ENCODE measurements around the gene SLC12A4. TPM values are rescaled to one million over a fixed set of nuclear protein-coding genes. Genes with fewer than 3 reads are reported as not detected.
A peak's percentile ranks its signal among the peaks of the same experiment; 100 is the strongest.

SLC12A4 gene
- total and polyA plus RNA-seq, 2 experiments from 2014 or later: 19.9 to 53.0 TPM

DNA sequence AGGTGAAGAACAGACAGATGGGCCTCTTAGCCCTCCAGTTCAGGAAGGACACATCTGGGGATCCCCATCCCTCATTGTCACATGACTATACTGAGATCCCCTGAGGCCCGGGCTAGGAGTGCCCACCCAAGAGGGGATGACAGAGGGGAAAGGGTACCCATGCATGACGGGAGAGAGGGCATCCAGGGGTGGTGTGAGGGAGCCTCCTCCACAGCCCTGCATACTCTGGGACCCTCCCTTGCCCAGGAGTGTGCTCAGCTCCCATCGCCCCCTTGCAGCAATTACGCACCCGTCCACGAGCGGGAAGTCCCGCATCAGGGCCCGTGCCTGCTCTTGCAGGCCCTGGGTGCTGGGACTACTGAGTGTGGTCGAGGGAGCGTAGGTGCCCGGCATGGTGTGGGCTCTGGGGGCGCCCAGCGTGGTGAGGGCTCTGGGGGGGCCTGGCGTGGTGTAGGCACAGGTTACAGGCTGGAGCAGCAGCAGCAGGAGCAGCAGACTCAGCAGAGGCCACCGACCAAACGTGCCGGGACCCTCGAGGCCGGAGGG lies 24.3 kb upstream of the SLC12A4 start:
- Mint-ChIP-seq H3K27ac (no peak overlapping the region), H3K9me3 (peaks cover 4% of the 10 kb centered on the region; the same call in 1 of the 3 replicates), H3K4me1 (no peaks in the 10 kb centered on the region), H3K27me3 (ENCODE audit: insufficient read depth, low read depth, poor library complexity) (peaks cover 20% of the 10 kb centered on the region), H3K4me3 (no peak overlapping the region), H3K36me3 (ENCODE audit: low read depth) (no peaks in the 10 kb centered on the region)
- Histone ChIP-seq H3K27me3 (ENCODE audit: insufficient read depth) (peaks cover 3% of the 10 kb centered on the region; the same call in 1 of the 2 replicates), H3K36me3 (ENCODE audit: insufficient read depth) (no peaks in the 10 kb centered on the region), H3K9me2 (ENCODE audit: insufficient read depth) (peaks cover 3% of the 10 kb centered on the region; the same call in 1 of the 2 replicates), H3K4me1 (ENCODE audit: insufficient read depth) (no peaks in the 10 kb centered on the region), H3K4me2 (peak overlapping the region; percentile 66; the same call in 1 of the 2 replicates), H3F3A (replicated peaks; ENCODE audit: low read depth) (no peaks in the 10 kb centered on the region), H3K4me3 (no peak overlapping the region), H4K20me1 (replicated peaks; ENCODE audit: insufficient read depth) (no peaks in the 10 kb centered on the region), H3K79me2 (replicated peaks; ENCODE audit: insufficient read depth) (no peaks in the 10 kb centered on the region), H3K27ac (ENCODE audit: low read depth) (no peak overlapping the region), H2AFZ (peak overlapping the region; percentile 96)
- peak; percentile 24; the same call in 2 of the 3 replicates for ATAC-seq
- TF ChIP-seq, protein P1, sequence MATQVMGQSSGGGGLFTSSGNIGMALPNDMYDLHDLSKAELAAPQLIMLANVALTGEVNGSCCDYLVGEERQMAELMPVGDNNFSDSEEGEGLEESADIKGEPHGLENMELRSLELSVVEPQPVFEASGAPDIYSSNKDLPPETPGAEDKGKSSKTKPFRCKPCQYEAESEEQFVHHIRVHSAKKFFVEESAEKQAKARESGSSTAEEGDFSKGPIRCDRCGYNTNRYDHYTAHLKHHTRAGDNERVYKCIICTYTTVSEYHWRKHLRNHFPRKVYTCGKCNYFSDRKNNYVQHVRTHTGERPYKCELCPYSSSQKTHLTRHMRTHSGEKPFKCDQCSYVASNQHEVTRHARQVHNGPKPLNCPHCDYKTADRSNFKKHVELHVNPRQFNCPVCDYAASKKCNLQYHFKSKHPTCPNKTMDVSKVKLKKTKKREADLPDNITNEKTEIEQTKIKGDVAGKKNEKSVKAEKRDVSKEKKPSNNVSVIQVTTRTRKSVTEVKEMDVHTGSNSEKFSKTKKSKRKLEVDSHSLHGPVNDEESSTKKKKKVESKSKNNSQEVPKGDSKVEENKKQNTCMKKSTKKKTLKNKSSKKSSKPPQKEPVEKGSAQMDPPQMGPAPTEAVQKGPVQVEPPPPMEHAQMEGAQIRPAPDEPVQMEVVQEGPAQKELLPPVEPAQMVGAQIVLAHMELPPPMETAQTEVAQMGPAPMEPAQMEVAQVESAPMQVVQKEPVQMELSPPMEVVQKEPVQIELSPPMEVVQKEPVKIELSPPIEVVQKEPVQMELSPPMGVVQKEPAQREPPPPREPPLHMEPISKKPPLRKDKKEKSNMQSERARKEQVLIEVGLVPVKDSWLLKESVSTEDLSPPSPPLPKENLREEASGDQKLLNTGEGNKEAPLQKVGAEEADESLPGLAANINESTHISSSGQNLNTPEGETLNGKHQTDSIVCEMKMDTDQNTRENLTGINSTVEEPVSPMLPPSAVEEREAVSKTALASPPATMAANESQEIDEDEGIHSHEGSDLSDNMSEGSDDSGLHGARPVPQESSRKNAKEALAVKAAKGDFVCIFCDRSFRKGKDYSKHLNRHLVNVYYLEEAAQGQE (IDR thresholded peaks at IDR 0.05; ENCODE audit: unreplicated experiment): no peak
- TF ChIP-seq JUNB (IDR thresholded peaks at IDR 0.05; ENCODE audit: unreplicated experiment) (no peak), NANOG (IDR thresholded peaks at IDR 0.05; ENCODE audit: borderline replicate concordance) (no peak), STAT1 (IDR thresholded peaks at IDR 0.05; ENCODE audit: unreplicated experiment) (no peak), POLR2AphosphoS5 (IDR thresholded peaks at IDR 0.05; ENCODE audit: low read depth) (no peak), EZH2 (IDR thresholded peaks at IDR 0.05; ENCODE audit: low read depth, unreplicated experiment) (no peak), ZNF114 (CRISPR knock-in tag; IDR thresholded peaks at IDR 0.05) (no peak), ZNF331 (CRISPR knock-in tag; IDR thresholded peaks at IDR 0.05; ENCODE audit: low read depth) (no peak), EZH2phosphoT487 (IDR thresholded peaks at IDR 0.05; ENCODE audit: unreplicated experiment) (no peak), CREB1 (CRISPR knock-in tag; IDR thresholded peaks at IDR 0.05; ENCODE audit: low read depth) (no peak)
- TF ChIP-seq, protein P2, sequence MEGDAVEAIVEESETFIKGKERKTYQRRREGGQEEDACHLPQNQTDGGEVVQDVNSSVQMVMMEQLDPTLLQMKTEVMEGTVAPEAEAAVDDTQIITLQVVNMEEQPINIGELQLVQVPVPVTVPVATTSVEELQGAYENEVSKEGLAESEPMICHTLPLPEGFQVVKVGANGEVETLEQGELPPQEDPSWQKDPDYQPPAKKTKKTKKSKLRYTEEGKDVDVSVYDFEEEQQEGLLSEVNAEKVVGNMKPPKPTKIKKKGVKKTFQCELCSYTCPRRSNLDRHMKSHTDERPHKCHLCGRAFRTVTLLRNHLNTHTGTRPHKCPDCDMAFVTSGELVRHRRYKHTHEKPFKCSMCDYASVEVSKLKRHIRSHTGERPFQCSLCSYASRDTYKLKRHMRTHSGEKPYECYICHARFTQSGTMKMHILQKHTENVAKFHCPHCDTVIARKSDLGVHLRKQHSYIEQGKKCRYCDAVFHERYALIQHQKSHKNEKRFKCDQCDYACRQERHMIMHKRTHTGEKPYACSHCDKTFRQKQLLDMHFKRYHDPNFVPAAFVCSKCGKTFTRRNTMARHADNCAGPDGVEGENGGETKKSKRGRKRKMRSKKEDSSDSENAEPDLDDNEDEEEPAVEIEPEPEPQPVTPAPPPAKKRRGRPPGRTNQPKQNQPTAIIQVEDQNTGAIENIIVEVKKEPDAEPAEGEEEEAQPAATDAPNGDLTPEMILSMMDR (conservative IDR thresholded peaks at IDR 0.05; ENCODE audit: low read depth in 2 of 2): no peak
- TF ChIP-seq, protein P3, sequence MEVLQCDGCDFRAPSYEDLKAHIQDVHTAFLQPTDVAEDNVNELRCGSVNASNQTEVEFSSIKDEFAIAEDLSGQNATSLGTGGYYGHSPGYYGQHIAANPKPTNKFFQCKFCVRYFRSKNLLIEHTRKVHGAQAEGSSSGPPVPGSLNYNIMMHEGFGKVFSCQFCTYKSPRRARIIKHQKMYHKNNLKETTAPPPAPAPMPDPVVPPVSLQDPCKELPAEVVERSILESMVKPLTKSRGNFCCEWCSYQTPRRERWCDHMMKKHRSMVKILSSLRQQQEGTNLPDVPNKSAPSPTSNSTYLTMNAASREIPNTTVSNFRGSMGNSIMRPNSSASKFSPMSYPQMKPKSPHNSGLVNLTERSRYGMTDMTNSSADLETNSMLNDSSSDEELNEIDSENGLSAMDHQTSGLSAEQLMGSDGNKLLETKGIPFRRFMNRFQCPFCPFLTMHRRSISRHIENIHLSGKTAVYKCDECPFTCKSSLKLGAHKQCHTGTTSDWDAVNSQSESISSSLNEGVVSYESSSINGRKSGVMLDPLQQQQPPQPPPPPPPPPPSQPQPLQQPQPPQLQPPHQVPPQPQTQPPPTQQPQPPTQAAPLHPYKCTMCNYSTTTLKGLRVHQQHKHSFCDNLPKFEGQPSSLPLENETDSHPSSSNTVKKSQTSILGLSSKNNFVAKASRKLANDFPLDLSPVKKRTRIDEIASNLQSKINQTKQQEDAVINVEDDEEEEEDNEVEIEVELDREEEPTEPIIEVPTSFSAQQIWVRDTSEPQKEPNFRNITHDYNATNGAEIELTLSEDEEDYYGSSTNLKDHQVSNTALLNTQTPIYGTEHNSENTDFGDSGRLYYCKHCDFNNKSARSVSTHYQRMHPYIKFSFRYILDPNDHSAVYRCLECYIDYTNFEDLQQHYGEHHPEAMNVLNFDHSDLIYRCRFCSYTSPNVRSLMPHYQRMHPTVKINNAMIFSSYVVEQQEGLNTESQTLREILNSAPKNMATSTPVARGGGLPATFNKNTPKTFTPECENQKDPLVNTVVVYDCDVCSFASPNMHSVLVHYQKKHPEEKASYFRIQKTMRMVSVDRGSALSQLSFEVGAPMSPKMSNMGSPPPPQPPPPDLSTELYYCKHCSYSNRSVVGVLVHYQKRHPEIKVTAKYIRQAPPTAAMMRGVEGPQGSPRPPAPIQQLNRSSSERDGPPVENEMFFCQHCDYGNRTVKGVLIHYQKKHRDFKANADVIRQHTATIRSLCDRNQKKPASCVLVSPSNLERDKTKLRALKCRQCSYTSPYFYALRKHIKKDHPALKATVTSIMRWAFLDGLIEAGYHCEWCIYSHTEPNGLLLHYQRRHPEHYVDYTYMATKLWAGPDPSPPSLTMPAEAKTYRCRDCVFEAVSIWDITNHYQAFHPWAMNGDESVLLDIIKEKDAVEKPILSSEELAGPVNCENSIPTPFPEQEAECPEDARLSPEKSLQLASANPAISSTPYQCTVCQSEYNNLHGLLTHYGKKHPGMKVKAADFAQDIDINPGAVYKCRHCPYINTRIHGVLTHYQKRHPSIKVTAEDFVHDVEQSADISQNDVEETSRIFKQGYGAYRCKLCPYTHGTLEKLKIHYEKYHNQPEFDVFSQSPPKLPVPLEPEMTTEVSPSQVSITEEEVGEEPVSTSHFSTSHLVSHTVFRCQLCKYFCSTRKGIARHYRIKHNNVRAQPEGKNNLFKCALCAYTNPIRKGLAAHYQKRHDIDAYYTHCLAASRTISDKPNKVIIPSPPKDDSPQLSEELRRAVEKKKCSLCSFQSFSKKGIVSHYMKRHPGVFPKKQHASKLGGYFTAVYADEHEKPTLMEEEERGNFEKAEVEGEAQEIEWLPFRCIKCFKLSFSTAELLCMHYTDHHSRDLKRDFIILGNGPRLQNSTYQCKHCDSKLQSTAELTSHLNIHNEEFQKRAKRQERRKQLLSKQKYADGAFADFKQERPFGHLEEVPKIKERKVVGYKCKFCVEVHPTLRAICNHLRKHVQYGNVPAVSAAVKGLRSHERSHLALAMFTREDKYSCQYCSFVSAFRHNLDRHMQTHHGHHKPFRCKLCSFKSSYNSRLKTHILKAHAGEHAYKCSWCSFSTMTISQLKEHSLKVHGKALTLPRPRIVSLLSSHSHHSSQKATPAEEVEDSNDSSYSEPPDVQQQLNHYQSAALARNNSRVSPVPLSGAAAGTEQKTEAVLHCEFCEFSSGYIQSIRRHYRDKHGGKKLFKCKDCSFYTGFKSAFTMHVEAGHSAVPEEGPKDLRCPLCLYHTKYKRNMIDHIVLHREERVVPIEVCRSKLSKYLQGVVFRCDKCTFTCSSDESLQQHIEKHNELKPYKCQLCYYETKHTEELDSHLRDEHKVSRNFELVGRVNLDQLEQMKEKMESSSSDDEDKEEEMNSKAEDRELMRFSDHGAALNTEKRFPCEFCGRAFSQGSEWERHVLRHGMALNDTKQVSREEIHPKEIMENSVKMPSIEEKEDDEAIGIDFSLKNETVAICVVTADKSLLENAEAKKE (CRISPR knock-in tag; IDR thresholded peaks at IDR 0.05): no peak
- TF ChIP-seq, protein P4, sequence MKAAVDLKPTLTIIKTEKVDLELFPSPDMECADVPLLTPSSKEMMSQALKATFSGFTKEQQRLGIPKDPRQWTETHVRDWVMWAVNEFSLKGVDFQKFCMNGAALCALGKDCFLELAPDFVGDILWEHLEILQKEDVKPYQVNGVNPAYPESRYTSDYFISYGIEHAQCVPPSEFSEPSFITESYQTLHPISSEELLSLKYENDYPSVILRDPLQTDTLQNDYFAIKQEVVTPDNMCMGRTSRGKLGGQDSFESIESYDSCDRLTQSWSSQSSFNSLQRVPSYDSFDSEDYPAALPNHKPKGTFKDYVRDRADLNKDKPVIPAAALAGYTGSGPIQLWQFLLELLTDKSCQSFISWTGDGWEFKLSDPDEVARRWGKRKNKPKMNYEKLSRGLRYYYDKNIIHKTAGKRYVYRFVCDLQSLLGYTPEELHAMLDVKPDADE (IDR thresholded peaks at IDR 0.05): no peak
- peak; percentile 24 for DNase-seq (ENCODE audit: low spot score)
